Uterus (tissue), 4 donors: Measurements from ENCODE around the gene SRL. TPM values are rescaled to one million over a fixed set of nuclear protein-coding genes. Genes with fewer than 3 reads are reported as not detected.
A peak's percentile ranks its signal among the peaks of the same experiment; 100 is the strongest.
"Not testable (repeated sequence)": the region's sequence is repeated elsewhere in the genome, so short reads cannot be mapped to it uniquely, and the experiment has no call there.

ENCODE experiments used
- DNase-seq, 2 donors: peaks; one replicate each; pipeline ENCODE4 v3.0.0-alpha.2; 2019 to 2020
- H3K27ac ChIP-seq, 2 donors: fragments of 200-600 bp; sonication (generic); 1 replicate in 1 of 2; 2 replicates in 1 of 2; pipeline ENCODE4 v1.5.1; 2016 to 2018
- H3K27me3 ChIP-seq, 2 donors: fragments of 200-600 bp; sonication (generic); one replicate each; pipeline ENCODE4 v1.5.1; 2018 to 2019; ENCODE audit warnings: control low read depth in 1 of 2
- H3K36me3 ChIP-seq, 2 donors: fragments of 200-600 bp; sonication (generic); one replicate each; pipeline ENCODE4 v1.5.1; 2019; ENCODE audit warnings: control low read depth in 1 of 2
- H3K4me1 ChIP-seq, 2 donors: fragments of 200-600 bp; sonication (generic); one replicate each; pipeline ENCODE4 v1.5.1; 2018 to 2019; ENCODE audit warnings: control low read depth in 1 of 2
- H3K4me3 ChIP-seq, 2 donors: fragments of 200-600 bp; sonication (generic); 1 replicate in 1 of 2; 2 replicates in 1 of 2; pipeline ENCODE4 v1.5.1; 2018 to 2019; ENCODE audit warnings: mild to moderate bottlenecking in 1 of 2
- H3K9me3 ChIP-seq, 2 donors: fragments of 200-600 bp; sonication (generic); one replicate each; pipeline ENCODE4 v1.5.1; 2019; ENCODE audit warnings: control low read depth in 1 of 2
- CTCF ChIP-seq, 4 experiments: fragments of 200-600 bp in 2 of 4; fragments of 450-650 bp in 2 of 4; sonication (generic) in 2 of 4; IDR thresholded peaks; one replicate each; pipeline ENCODE4 v1.5.1; 2016 to 2019; ENCODE audit warnings: antibody characterized with exemption in 4 of 4, mild to moderate bottlenecking in 2 of 4, moderate library complexity in 1 of 4
- POLR2A ChIP-seq, 2 donors: fragments of 450-650 bp; IDR thresholded peaks; one replicate each; pipeline ENCODE4 v1.6.1; 2016; ENCODE audit warnings: antibody characterized with exemption in 2 of 2, mild to moderate bottlenecking in 1 of 2, moderate library complexity in 1 of 2
- intact Hi-C: fragments of 100-400 bp; cut with DNase I; formaldehyde crosslinking; loops from one replicate; pipeline ENCODE4 v1.15.1; 2023; ENCODE audit warnings: low total_unique reads
- total RNA-seq, 4 donors: library from RNA; depleted of rRNA in 3 of 4; stranded (reverse); fragments of >200 nt in 3 of 4; gene quantifications; one replicate each; pipeline versions ENCODE4 v1.1.0 to v1.2.4, GENCODE V29; 2014 to 2023
- donor health status: DM: yes; HTN: yes; CAD: no.

Gene SRL
- total RNA-seq, 4 donors from 2014 or later = 0.29 to 10.1 (median 7.6) TPM

GRCh38 chr16:4253394-4254150 is 11.7 kb upstream of the SRL start:
- Histone ChIP-seq H3K27me3 (no peaks in the 10 kb centered on the region), H3K27ac (peak overlapping the region; percentile 88 to 89), H3K36me3 (no peaks in the 10 kb centered on the region), H3K4me3 (peak overlapping the region; percentile 40 to 48), H3K4me1 (no peaks in the 10 kb centered on the region), H3K9me3 (no peaks in the 10 kb centered on the region)
- intact Hi-C loops = loop anchor here (10.0 kb wide), 1 partner anchor 269 kb away; no protein-coding TSS in a partner anchor
- peak; percentile 100 for DNase-seq
- TF ChIP-seq POLR2A (IDR thresholded peaks at IDR 0.05) (peak; percentile 49 to 73), CTCF (IDR thresholded peaks at IDR 0.05) (no peak)

- not testable (repeated sequence) for DNase-seq
Observed at GRCh38 chr16:4253012-4253393, 11.1 kb upstream of the SRL start.

GRCh38 chr16:4249530-4250308 is 7.8 kb upstream of the SRL start:
- TF ChIP-seq POLR2A (IDR thresholded peaks at IDR 0.05) = no peak
- no peak for TF ChIP-seq CTCF (IDR thresholded peaks at IDR 0.05)
- Histone ChIP-seq H3K36me3 (no peaks in the 10 kb centered on the region), H3K4me3 (no peak overlapping the region), H3K27ac (no peak overlapping the region), H3K9me3 (no peaks in the 10 kb centered on the region), H3K4me1 (no peaks in the 10 kb centered on the region), H3K27me3 (no peaks in the 10 kb centered on the region)
- DNase-seq = no peak
- intact Hi-C loops = loop anchor here (10.0 kb wide), 1 partner anchor 265 kb away; no protein-coding TSS in a partner anchor

More at GRCh38 chr16:4253012-4253393, 11.1 kb upstream of the SRL start:
- peak overlapping the region; percentile 88 to 89 for H3K27ac ChIP-seq
- not testable (repeated sequence) for H3K27me3 ChIP-seq, H3K9me3 ChIP-seq, H3K4me1 ChIP-seq, H3K36me3 ChIP-seq
- peak overlapping the region; percentile 40 to 48 for H3K4me3 ChIP-seq
- intact Hi-C loops = loop anchor here (10.0 kb wide), 1 partner anchor 268 kb away; no protein-coding TSS in a partner anchor

GRCh38 chr16:4247460-4247784 is 5.5 kb upstream of the SRL start:
- DNase-seq = no peak
- Histone ChIP-seq H3K9me3 (no peaks in the 10 kb centered on the region), H3K27me3 (no peaks in the 10 kb centered on the region), H3K4me1 (no peaks in the 10 kb centered on the region), H3K36me3 (no peaks in the 10 kb centered on the region), H3K27ac (no peak overlapping the region), H3K4me3 (no peak overlapping the region)
- intact Hi-C loops = no loop called here
- TF ChIP-seq POLR2A (IDR thresholded peaks at IDR 0.05) (no peak), CTCF (IDR thresholded peaks at IDR 0.05) (no peak)

GRCh38 chr16:4246777-4247459 is 5.0 kb upstream of the SRL start:
- Histone ChIP-seq H3K9me3 (no peaks in the 10 kb centered on the region), H3K4me1 (no peaks in the 10 kb centered on the region), H3K27me3 (no peaks in the 10 kb centered on the region), H3K27ac (no peak overlapping the region), H3K36me3 (no peaks in the 10 kb centered on the region), H3K4me3 (no peak overlapping the region)
- DNase-seq = no peak
- intact Hi-C loops = no loop called here
- TF ChIP-seq POLR2A (IDR thresholded peaks at IDR 0.05) (no peak), CTCF (IDR thresholded peaks at IDR 0.05) (no peak)
